ENCODE results near the gene APOM. TPM values are rescaled to one million over a fixed set of nuclear protein-coding genes. Genes with fewer than 3 reads are reported as not detected.

The APOM gene
- total RNA-seq, 1 experiment from 2014 or later: 3.7 TPM

- peak; percentile 93 for DNase-seq (ENCODE audit: low read depth)
These were observed 24.8 kb downstream of the APOM start, which contains the start of gene LY6G5C for GRCh38 chr6:31680226-31681134. TSS of gene LY6G5C (minus strand) at chr6:31681067. CDS start at chr6:31680373, 694 bp downstream.

- DNase-seq (ENCODE audit: low read depth): peak; percentile 67
These were observed 25.5 kb downstream of the APOM start for GRCh38 chr6:31681135-31681671.

- DNase-seq (ENCODE audit: low read depth): no peak
These were observed 27.9 kb downstream of the APOM start for GRCh38 chr6:31683591-31683990.

- no peak for DNase-seq (ENCODE audit: low read depth)
These were observed 30.8 kb downstream of the APOM start for GRCh38 chr6:31686483-31686882.

GRCh38 chr6:31687321-31687720 is 31.6 kb downstream of the APOM start:
- no peak for DNase-seq (ENCODE audit: low read depth)

GRCh38 chr6:31687860-31688693 is 32.4 kb downstream of the APOM start:
- no peak for DNase-seq (ENCODE audit: low read depth)

- DNase-seq (ENCODE audit: low read depth): no peak
These were observed 33.8 kb downstream of the APOM start for GRCh38 chr6:31689249-31690110.

GRCh38 chr6:31690231-31691077 is 34.8 kb downstream of the APOM start:
- DNase-seq (ENCODE audit: low read depth): no peak

- no peak for DNase-seq (ENCODE audit: low read depth)
These were observed 35.4 kb downstream of the APOM start for GRCh38 chr6:31691078-31691463.

- no peak for DNase-seq (ENCODE audit: low read depth)
These were observed 35.9 kb downstream of the APOM start for GRCh38 chr6:31691564-31692108.

GRCh38 chr6:31692353-31692752 is 36.7 kb downstream of the APOM start:
- no peak for DNase-seq (ENCODE audit: low read depth)

- no peak for DNase-seq (ENCODE audit: low read depth)
These were observed 37.2 kb downstream of the APOM start for GRCh38 chr6:31692886-31693285.

GRCh38 chr6:31693535-31693934 is 37.8 kb downstream of the APOM start:
- DNase-seq (ENCODE audit: low read depth): no peak

- no peak for DNase-seq (ENCODE audit: low read depth)
These were observed 41.9 kb downstream of the APOM start for GRCh38 chr6:31697555-31697954.

GRCh38 chr6:31700740-31701401 is 45.2 kb downstream of the APOM start:
- no peak for DNase-seq (ENCODE audit: low read depth)

GRCh38 chr6:31701666-31702404 is 46.1 kb downstream of the APOM start:
- DNase-seq (ENCODE audit: low read depth): peak; percentile 48

- DNase-seq (ENCODE audit: low read depth): no peak
These were observed 46.7 kb downstream of the APOM start for GRCh38 chr6:31702405-31702818.

GRCh38 chr6:31702819-31703716 is 47.4 kb downstream of the APOM start, which contains the start of gene ABHD16A:
TSS of gene ABHD16A (minus strand) at chr6:31703324. CDS start at chr6:31703281, 43 bp downstream.
- peak; percentile 99 for DNase-seq (ENCODE audit: low read depth)

Measured in M059J (cell line).